Omental fat pad (tissue), 4 donors: ENCODE data around the gene ABCB11. TPM values are rescaled to one million over a fixed set of nuclear protein-coding genes. Genes with fewer than 3 reads are reported as not detected.

Experiments used
- ATAC-seq: fragments of 150-250 bp; one replicate; pipeline ENCODE4 v1.9.1; 2016; ENCODE audit warnings: mild to moderate bottlenecking, moderate library complexity; ENCODE audit not compliant: low FRiP score
- DNase-seq: peaks from one replicate; pipeline ENCODE4 v3.0.0-alpha.2; 2019; ENCODE audit warnings: low spot score
- total RNA-seq, 4 donors: library from RNA; depleted of rRNA; stranded (reverse); fragments of >200 nt; gene quantifications; one replicate each; pipeline ENCODE4 v1.1.0, GENCODE V29; 2016
- TF ChIP-seq, protein P1 (sequence below), 3 donors: fragments of 450-650 bp; IDR thresholded peaks; one replicate each; pipeline ENCODE4 v1.5.1; 2016 to 2017; ENCODE audit warnings: antibody characterized with exemption in 3 of 3, mild to moderate bottlenecking in 3 of 3, moderate library complexity in 2 of 3

The ABCB11 gene
- total RNA-seq, 4 donors from 2014 or later, result 0.24 to 1.2 (median 0.66) TPM

DNA sequence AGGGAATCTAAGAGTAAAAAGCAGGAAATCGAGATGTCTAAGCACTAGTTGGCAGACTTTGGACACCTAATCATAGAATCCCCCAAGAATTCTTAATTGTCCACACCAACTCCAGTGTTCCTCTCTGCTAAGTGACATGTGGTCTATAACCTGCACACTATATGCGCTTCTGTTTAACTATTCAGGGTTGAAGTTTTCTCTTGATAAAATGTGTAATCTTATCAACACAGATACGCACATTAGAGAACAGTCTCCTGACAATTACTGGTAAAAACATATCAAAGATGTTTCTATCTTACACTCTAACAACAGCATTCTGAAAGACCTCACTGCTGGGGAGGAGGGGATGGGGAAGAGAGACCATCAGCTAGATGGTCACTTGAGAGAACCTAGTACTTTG is 3.9 kb downstream of the ABCB11 start:
- DNase-seq, result no peak
- TF ChIP-seq, protein P1, sequence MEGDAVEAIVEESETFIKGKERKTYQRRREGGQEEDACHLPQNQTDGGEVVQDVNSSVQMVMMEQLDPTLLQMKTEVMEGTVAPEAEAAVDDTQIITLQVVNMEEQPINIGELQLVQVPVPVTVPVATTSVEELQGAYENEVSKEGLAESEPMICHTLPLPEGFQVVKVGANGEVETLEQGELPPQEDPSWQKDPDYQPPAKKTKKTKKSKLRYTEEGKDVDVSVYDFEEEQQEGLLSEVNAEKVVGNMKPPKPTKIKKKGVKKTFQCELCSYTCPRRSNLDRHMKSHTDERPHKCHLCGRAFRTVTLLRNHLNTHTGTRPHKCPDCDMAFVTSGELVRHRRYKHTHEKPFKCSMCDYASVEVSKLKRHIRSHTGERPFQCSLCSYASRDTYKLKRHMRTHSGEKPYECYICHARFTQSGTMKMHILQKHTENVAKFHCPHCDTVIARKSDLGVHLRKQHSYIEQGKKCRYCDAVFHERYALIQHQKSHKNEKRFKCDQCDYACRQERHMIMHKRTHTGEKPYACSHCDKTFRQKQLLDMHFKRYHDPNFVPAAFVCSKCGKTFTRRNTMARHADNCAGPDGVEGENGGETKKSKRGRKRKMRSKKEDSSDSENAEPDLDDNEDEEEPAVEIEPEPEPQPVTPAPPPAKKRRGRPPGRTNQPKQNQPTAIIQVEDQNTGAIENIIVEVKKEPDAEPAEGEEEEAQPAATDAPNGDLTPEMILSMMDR (IDR thresholded peaks at IDR 0.05), result no peak
- ATAC-seq, result no peak

GRCh38 chr2:169026056-169026455 is 5.1 kb downstream of the ABCB11 start:
- no peak for ATAC-seq
- TF ChIP-seq, protein P1 (IDR thresholded peaks at IDR 0.05), result no peak
- no peak for DNase-seq

GRCh38 chr2:169023161-169023560 is 8.0 kb downstream of the ABCB11 start:
- TF ChIP-seq, protein P1 (IDR thresholded peaks at IDR 0.05), result no peak

GRCh38 chr2:169018390-169018789 is 12.7 kb downstream of the ABCB11 start:
- TF ChIP-seq, protein P1 (IDR thresholded peaks at IDR 0.05), result no peak
- no peak for DNase-seq
- ATAC-seq, result no peak

More at GRCh38 chr2:169023161-169023560, 8.0 kb downstream of the ABCB11 start:
- ATAC-seq (no peak), DNase-seq (no peak)

DNA sequence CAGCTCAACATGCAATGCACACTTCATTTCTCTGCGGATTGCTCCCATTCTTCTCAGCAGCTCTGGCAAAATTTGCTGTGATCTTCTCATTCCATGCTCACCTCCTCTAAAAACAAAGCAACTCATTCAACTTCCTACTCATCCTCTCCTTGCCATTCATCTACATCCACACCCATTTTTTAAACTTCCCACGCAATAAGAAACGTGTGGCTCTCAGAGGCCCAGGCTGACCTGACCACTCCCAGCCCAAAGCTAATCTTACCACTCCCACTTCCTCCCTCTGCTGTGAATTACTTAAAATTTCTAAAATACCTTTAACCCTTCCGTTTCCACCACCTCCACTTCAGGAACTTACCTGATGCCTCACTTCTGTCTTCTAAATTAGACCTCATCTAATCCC is 15.2 kb downstream of the ABCB11 start:
- TF ChIP-seq, protein P1 (IDR thresholded peaks at IDR 0.05), result no peak
- DNase-seq (no peak), ATAC-seq (no peak)

- TF ChIP-seq, protein P1 (IDR thresholded peaks at IDR 0.05), result no peak
- no peak for ATAC-seq
- DNase-seq, result no peak
Measured at GRCh38 chr2:169014780-169015179, 16.3 kb downstream of the ABCB11 start.

- ATAC-seq (no peak), DNase-seq (no peak)
- TF ChIP-seq, protein P1 (IDR thresholded peaks at IDR 0.05), result no peak
Measured at GRCh38 chr2:169013628-169014026, 17.5 kb downstream of the ABCB11 start.
